WI38 (cell line): Measurements from ENCODE around the gene APOE.
"Not testable (repeated sequence)": the region's sequence is repeated elsewhere in the genome, so short reads cannot be mapped to it uniquely, and the experiment has no call there.

Source experiments
- H3K4me3 ChIP-seq: 2 replicates; pipeline ENCODE4 v1.5.1; 2011; ENCODE audit warnings: low read depth, mild to moderate bottlenecking, control low read depth, low read length
- CTCF ChIP-seq: IDR thresholded peaks from 2 replicates; pipeline ENCODE4 v1.5.1; 2012; ENCODE audit warnings: low read depth, mild to moderate bottlenecking, control low read depth, low read length

The APOE gene

GRCh38 chr19:44924243-44924725, 18.7 kb downstream of the APOE start:
- TF ChIP-seq CTCF = no peak
- no peak overlapping the region for H3K4me3 ChIP-seq

- no peak for TF ChIP-seq CTCF
These were observed 19.7 kb downstream of the APOE start for GRCh38 chr19:44925114-44925891.

GRCh38 chr19:44926245-44927077, 20.9 kb downstream of the APOE start:
- not testable (repeated sequence) for H3K4me3 ChIP-seq

More at GRCh38 chr19:44925114-44925891, 19.7 kb downstream of the APOE start:
- H3K4me3 ChIP-seq = no peak overlapping the region

GRCh38 chr19:44927746-44928145, 22.1 kb downstream of the APOE start:
- no peak overlapping the region for H3K4me3 ChIP-seq
- no peak for TF ChIP-seq CTCF

- TF ChIP-seq CTCF = no peak
- no peak overlapping the region for H3K4me3 ChIP-seq
These were observed 24.5 kb downstream of the APOE start for GRCh38 chr19:44930088-44930487.

- H3K4me3 ChIP-seq = no peak overlapping the region
- no peak for TF ChIP-seq CTCF
These were observed 25.9 kb downstream of the APOE start for GRCh38 chr19:44931541-44931940.

- no peak overlapping the region for H3K4me3 ChIP-seq
- no peak for TF ChIP-seq CTCF
These were observed 34.1 kb downstream of the APOE start for GRCh38 chr19:44939668-44940067.
